Melanocyte of skin (primary cell): ENCODE data around the gene FBF1. TPM values are rescaled to one million over a fixed set of nuclear protein-coding genes. Genes with fewer than 3 reads are reported as not detected.

Experiments used
- total RNA-seq, 2 donors: library from RNA; depleted of rRNA; stranded (reverse); fragments of >200 nt; gene quantifications; 2 replicates each; pipeline ENCODE4 v1.2.3, GENCODE V29; 2012

Gene FBF1, protein sequence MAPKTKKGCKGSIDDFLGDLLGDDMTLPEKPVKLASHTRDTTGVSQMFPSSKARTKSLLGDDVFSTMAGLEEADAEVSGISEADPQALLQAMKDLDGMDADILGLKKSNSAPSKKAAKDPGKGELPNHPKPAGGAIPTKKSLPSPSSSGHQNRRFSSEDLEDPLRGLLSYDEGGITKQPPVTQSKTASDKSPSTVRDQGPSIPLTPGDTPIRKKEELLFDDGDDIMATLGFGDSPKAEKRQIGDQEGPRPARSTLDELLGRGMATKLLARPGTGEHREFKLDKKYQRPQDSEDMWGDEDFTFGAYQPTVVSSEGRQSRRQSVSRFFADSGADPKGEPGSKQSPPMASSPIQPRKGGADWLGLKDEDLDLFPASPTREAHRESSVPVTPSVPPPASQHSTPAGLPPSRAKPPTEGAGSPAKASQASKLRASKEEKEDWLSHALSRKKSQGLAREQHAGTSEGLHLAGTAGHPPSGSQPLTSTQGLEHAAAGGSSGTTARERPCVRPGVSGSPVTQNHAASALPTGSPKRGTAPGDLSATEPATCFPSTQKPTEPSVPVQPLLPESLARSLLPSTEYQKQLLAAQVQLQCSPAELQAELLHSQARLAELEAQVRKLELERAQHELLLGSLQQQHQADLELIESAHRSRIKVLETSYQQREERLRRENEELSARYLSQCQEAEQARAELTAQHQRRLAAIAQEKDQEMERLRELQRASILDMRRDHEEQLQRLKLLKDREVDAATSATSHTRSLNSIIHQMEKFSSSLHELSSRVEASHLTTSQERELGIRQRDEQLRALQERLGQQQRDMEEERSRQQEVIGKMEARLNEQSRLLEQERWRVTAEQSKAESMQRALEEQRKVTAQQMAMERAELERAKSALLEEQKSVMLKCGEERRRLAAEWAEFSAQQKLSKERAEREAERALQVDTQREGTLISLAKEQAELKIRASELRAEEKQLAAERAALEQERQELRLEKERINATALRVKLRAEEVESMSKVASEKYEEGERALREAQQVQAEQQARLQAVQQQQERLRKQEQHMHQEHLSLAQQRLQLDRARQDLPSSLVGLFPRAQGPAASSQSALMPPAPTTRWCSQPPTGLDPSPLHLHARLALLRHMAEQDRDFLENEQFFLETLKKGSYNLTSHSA
- total RNA-seq: 10 to 100 TPM; 12.0 to 12.7 TPM

DNA sequence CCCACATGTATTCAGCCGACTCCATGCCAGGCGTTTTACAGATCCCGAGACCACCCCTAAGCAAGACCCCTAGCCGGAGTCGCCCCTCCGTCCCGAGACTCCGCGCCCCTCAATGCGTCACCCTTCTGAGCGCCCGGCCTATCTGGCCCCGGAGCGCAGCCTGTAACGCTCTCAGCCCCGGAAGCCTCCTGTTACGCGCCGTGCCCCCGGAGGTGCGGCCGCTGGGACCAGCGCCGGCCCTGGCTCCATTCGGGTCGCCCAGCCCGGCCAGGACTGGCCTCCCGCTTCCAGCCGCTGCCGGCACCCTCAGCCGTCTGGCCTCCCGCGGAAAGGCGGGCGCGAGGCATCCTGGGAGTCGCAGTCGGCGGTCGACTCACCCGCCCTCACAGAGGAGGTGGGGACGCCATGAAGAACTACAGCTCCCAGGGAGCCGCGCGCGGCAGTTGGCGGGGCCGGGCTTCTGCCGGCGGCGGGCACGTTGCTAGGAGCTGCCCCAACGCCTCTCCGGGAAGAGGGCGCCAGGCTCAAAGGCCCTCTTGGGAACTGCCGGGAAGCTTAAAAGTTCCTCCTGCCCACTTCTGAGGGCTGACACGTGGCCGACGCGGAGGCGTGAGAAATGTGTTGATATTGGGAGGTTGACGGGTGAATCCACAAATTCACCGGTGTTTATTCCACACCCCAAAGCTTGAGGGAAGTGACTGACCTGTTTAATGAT is at the start of gene FBF1:
FBF1 (minus strand) TSS at position 316 of the 715 bp plus-strand sequence. CDS start 2,893 bp downstream, outside the sequence.

DNA sequence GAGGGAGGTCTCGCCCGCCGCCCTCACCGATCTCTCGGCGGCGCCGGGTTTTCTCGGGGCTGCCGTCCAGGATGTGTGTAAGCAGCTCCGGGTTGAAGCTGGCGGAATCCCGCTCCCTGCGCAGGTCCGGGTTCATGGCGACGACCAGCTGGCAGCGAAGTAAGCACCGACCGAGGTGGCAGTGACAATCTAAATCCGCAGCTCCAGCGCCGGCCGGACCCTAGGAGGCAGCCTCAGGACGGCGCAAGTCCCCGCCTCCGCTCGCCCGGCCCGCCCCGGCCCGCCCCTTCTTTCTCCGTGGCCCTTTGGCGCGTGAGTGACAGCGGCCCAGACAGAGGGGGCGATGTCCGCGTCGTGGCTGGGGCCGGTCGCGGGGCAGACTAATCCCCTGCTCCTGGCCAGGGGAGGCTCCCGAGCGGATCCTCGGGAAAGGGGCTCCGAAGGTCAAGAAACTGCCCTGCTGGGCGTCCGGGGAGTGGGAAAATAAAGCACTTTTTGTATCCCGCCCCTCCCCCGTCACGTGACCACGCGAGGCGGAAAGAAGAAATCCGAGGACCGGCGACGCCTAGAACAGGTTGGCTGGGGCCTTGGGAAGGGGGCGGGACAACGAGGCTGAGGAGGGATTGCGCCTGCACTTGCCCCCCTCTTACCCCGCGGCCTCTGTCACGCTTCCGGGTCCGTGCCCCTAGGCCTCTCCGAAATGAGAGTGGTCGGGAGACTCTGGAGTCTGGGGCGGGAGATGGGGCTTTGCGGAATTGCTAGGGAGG is 38.3 kb upstream of the FBF1 start, which contains the start of the genes ACOX1 and TEN1:
ACOX1 (minus strand) TSS at position 229 of the 767 bp plus-strand sequence; CDS start at position 136, 93 bp downstream.
TEN1 (plus strand) TSS at position 303 of the 767 bp plus-strand sequence. CDS start 6,953 bp downstream, outside the sequence.

DNA sequence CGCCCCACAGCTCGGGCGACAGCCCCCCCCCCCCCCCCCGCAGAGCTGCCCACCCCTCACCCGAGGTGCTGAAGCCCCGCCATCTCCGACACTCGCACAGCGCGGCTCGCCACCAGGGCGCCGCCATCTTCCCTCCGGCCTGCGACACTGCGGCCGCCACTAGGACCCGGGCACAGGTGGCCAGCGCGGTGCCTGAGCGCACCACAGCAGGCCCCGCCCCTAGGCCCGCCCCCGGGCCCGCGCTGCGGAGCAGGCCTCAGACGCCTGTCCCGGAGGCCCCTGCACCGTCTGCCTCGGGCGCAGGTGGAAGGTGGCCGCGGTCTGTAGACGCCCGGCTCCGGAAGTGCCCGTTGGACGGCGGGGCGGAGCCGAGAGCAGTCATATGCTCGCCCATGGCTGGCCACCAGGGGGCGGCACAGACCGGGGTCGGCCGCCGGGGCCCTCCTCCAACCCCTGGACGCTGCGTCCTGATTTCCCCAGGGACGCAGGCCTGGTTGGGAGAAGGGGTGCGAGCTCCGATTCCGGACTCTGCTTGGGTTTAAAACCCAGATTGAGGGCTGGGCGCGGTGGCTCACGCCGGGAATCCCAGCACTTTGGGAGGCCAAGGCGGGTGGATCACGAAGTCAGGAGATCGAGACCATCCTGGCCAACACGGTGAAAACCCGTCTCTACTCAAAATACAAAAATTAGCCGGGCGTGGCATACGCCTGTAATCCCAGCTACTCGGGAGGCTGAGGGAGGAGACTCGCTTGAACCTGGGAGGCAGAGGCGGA is 35.9 kb downstream of the FBF1 start, which contains the start of gene MRPL38:
MRPL38 (minus strand) TSS at position 136 of the 773 bp plus-strand sequence; CDS start at position 127, 9 bp downstream.

DNA sequence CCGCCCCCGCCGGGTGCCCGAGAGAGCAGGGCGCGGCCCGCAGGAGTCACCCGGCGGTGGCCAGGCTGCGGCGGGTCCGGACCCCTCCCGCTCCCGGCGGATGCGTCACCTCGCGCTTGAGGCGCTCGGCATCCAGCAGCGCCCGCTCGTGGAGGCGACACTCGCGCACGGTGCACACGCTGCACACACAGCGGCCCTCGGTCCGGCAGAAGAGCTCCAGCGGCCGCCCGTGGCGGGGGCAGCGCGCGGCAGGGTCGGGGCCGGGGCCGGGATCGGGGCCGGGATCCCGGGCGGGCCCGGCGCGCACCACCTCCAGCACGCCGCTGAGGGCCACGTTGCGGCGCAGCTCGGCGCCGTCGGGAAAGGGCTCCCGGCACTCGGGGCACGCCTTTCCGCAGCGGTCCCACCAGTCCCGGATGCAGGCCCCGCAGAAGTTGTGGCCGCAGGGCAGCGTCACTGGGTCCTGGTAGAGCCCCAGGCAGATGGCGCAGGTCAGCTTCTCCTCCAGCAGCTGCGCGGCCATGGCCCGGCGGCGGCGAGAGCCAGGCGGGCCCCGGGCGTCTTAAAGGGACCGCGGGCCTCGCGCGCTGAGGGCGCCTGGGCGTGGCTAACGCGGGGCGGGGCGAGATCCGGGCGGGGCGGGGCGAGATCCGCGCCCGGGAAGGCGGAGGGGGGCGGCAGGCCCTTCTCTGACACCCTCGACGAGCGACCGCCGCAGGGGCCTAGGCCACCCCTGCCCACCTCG is 44.3 kb downstream of the FBF1 start, which contains the start of gene TRIM65:
TRIM65 (minus strand) TSS at position 537 of the 745 bp plus-strand sequence; CDS start at position 523, 14 bp downstream.

DNA sequence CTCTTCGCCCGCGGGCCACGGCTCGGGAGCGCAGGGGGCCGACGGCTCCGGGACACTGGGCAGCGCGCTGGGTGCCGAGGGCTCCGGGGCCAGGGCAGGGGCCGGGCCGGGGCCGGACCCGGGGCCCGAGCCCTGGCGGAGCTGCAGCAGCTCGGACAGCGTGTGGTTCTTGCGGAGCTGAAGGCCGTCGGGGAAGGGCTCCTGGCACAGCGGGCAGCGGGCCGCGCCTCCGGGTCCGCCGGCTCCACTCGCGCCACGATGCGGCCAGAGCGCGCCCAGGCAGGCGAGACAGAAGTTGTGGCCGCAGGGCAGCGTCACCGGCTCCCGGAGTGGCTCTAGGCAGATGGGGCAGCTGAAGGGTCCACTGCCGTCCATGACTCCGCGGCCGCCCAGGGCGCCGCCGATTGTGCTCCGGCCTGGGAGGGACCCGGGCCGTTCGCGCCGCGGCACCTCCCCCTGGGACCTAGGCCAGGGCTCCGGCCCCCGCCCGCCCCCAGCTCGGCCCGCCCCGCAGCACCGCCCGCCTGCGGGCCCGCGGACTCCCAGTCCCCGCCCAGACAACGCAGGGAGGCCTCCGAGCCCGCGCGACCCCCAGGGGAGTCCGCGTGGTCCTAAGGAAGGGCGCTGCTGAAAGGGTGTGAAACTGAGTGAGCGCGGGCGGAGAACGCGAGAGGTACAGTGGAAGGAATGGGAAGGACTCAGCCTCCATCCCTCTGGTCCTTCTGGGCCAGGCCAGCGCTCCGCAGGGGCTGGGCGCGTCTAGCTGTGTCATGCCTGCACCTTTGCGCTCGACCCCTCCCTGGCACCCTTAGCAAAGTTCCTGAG is 62.5 kb downstream of the FBF1 start, which contains the start of gene TRIM47:
TRIM47 (minus strand) TSS at position 408 of the 825 bp plus-strand sequence; CDS start at position 375, 33 bp downstream.

Other genes starting within 250 kb of the FBF1 start
- under 1 TPM; under 0.01 to 0.69 TPM for gene ITGB4, start 219.6 kb downstream of the FBF1 start, total RNA-seq
- gene GALK1, start 175.8 kb downstream of the FBF1 start, total RNA-seq: 10 to 100 TPM; 48.9 to 77.9 TPM
- gene UNK, start 156.2 kb downstream of the FBF1 start, total RNA-seq: 10 to 100 TPM; 27.9 to 31.6 TPM
- 1 to 10 TPM in 1 of 2 donors, under 1 TPM in 1; 1.00 to 1.4 TPM for gene UNC13D, start 96.6 kb downstream of the FBF1 start, total RNA-seq
- 10 to 100 TPM; 53.0 to 54.9 TPM for gene WBP2, start 85.7 kb downstream of the FBF1 start, total RNA-seq
- gene TRIM47, start 62.5 kb downstream of the FBF1 start, total RNA-seq: 10 to 100 TPM; 26.3 to 38.5 TPM
- gene TRIM65, start 44.1 kb downstream of the FBF1 start, total RNA-seq: 10 to 100 TPM; 17.9 to 18.6 TPM
- 10 to 100 TPM; 42.7 to 66.3 TPM for gene MRPL38, start 36.2 kb downstream of the FBF1 start, total RNA-seq
- gene ACOX1, start 38.1 kb upstream of the FBF1 start, total RNA-seq: 10 to 100 TPM; 44.0 to 55.3 TPM
- 10 to 100 TPM; 13.3 to 16.9 TPM for gene TEN1, start 38.2 kb upstream of the FBF1 start, total RNA-seq
- 1 to 10 TPM in 1 of 2 donors, not detected in 1; 1.4 TPM for gene CDK3, start 59.8 kb upstream of the FBF1 start, total RNA-seq
- gene EVPL, start 86.3 kb upstream of the FBF1 start, total RNA-seq: under 1 TPM in 1 of 2 donors, not detected in 1; under 0.01 TPM
- 10 to 100 TPM; 18.6 to 27.3 TPM for gene SRP68, start 131.5 kb upstream of the FBF1 start, total RNA-seq
- not detected for gene GALR2, start 133.7 kb upstream of the FBF1 start, total RNA-seq
- gene ZACN, start 138.1 kb upstream of the FBF1 start, total RNA-seq: not detected
- 10 to 100 TPM; 76.9 to 93.9 TPM for gene EXOC7, start 162.7 kb upstream of the FBF1 start, total RNA-seq
- not detected for gene FOXJ1, start 200.2 kb upstream of the FBF1 start, total RNA-seq